ENCODE results near the gene MLLT10.

GRCh38 chr10:21648040-21648439, 114.0 kb downstream of the MLLT10 start:
- TF ChIP-seq CTCF (IDR thresholded peaks at IDR 0.05) (no peak), POLR2A (IDR thresholded peaks at IDR 0.05) (no peak)

Data from thyroid gland (tissue), 4 donors.